HL-60 (cell line): ENCODE data around the gene PLA2G12A.

Experiments used
- DNase-seq, 2 experiments: peaks; one replicate each; pipeline ENCODE4 v3.0.0-alpha.2; 2010 to 2020; ENCODE audit warnings: low read depth in 1 of 2, low spot score in 1 of 2
- H3K27ac ChIP-seq: fragments of 250-450 bp; sonication (Bioruptor Pico); replicated peaks from 2 replicates; pipeline ENCODE4 v1.5.1; 2020; ENCODE audit warnings: mild to moderate bottlenecking, moderate library complexity
- H3K27me3 ChIP-seq: fragments of 250-450 bp; sonication (Bioruptor Pico); 2 replicates; pipeline ENCODE4 v1.5.1; 2021; ENCODE audit warnings: mild to moderate bottlenecking, moderate library complexity; ENCODE audit not compliant: insufficient read depth, poor library complexity, severe bottlenecking
- H3K4me3 ChIP-seq: replicated peaks from 2 replicates; pipeline ENCODE4 v1.5.1; 2011; ENCODE audit warnings: mild to moderate bottlenecking, control low read depth, low read length; ENCODE audit not compliant: insufficient read depth
- GABPA ChIP-seq: IDR thresholded peaks from 2 replicates; pipeline ENCODE4 v1.6.1; 2012; ENCODE audit warnings: low read depth
- POLR2AphosphoS5 ChIP-seq: IDR thresholded peaks from 2 replicates; pipeline ENCODE4 v1.6.1; 2012; ENCODE audit warnings: low read depth
- SPI1 ChIP-seq: IDR thresholded peaks from 2 replicates; pipeline ENCODE4 v1.6.1; 2012; ENCODE audit warnings: low read depth, mild to moderate bottlenecking, borderline replicate concordance
- TF ChIP-seq, protein P1 (sequence below): IDR thresholded peaks from 2 replicates; pipeline ENCODE4 v1.6.1; 2012; ENCODE audit warnings: low read depth; ENCODE audit not compliant: insufficient replicate concordance
- TF ChIP-seq, protein P2 (sequence below): IDR thresholded peaks from one replicate; pipeline ENCODE4 v1.5.1; 2011; ENCODE audit warnings: low read length, control low read depth, inconsistent platforms; ENCODE audit not compliant: insufficient read depth

The PLA2G12A gene

DNA sequence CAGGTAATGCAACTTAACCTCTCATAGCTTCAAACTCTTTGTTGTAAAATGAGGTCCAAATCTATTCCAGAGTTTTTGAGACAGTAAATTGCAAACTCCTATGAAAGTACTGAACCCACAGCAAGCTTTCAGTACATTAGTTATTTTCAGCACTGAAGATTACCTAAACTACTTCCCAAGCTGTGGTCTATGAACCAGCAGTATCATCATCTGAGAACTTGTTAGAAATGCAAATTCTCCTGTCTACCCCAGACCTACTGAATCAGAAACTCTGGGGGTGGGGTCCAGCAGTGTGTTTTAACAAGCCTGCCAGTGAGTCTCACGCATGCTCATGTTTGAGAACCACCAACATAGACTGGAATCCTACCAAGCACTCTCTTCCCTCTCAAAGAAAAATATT is 20.9 kb downstream of the PLA2G12A start:
- H3K27me3 ChIP-seq = no peaks in the 10 kb centered on the region
- no peak for DNase-seq
- H3K27ac ChIP-seq = no peak overlapping the region
- no peak overlapping the region for H3K4me3 ChIP-seq
- TF ChIP-seq, protein P1, sequence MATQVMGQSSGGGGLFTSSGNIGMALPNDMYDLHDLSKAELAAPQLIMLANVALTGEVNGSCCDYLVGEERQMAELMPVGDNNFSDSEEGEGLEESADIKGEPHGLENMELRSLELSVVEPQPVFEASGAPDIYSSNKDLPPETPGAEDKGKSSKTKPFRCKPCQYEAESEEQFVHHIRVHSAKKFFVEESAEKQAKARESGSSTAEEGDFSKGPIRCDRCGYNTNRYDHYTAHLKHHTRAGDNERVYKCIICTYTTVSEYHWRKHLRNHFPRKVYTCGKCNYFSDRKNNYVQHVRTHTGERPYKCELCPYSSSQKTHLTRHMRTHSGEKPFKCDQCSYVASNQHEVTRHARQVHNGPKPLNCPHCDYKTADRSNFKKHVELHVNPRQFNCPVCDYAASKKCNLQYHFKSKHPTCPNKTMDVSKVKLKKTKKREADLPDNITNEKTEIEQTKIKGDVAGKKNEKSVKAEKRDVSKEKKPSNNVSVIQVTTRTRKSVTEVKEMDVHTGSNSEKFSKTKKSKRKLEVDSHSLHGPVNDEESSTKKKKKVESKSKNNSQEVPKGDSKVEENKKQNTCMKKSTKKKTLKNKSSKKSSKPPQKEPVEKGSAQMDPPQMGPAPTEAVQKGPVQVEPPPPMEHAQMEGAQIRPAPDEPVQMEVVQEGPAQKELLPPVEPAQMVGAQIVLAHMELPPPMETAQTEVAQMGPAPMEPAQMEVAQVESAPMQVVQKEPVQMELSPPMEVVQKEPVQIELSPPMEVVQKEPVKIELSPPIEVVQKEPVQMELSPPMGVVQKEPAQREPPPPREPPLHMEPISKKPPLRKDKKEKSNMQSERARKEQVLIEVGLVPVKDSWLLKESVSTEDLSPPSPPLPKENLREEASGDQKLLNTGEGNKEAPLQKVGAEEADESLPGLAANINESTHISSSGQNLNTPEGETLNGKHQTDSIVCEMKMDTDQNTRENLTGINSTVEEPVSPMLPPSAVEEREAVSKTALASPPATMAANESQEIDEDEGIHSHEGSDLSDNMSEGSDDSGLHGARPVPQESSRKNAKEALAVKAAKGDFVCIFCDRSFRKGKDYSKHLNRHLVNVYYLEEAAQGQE = no peak
- no peak for TF ChIP-seq SPI1
- TF ChIP-seq, protein P2, sequence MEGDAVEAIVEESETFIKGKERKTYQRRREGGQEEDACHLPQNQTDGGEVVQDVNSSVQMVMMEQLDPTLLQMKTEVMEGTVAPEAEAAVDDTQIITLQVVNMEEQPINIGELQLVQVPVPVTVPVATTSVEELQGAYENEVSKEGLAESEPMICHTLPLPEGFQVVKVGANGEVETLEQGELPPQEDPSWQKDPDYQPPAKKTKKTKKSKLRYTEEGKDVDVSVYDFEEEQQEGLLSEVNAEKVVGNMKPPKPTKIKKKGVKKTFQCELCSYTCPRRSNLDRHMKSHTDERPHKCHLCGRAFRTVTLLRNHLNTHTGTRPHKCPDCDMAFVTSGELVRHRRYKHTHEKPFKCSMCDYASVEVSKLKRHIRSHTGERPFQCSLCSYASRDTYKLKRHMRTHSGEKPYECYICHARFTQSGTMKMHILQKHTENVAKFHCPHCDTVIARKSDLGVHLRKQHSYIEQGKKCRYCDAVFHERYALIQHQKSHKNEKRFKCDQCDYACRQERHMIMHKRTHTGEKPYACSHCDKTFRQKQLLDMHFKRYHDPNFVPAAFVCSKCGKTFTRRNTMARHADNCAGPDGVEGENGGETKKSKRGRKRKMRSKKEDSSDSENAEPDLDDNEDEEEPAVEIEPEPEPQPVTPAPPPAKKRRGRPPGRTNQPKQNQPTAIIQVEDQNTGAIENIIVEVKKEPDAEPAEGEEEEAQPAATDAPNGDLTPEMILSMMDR = no peak
- TF ChIP-seq POLR2AphosphoS5 = no peak
- TF ChIP-seq GABPA = no peak

DNA sequence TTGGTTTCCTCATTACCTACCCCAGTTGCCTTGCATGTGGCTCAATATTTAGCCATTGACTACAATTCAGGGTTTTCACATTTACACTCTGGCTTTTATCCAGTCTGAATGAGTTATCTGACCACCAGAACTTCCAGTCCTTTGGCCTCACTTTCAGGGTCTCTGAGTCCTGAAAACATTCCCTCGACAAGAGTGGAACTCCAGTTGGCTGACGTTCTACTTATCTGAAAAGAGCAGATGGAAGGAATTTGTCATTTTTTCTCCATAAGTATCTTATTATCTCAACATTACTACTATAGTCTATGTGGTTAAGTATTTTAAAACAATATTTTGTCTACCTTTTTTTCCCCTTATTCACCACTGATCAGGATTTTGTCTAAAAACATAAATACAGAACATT is 21.4 kb downstream of the PLA2G12A start:
- Histone ChIP-seq H3K27me3 (no peaks in the 10 kb centered on the region), H3K27ac (no peak overlapping the region), H3K4me3 (no peak overlapping the region)
- TF ChIP-seq SPI1 (no peak), GABPA (no peak), POLR2AphosphoS5 (no peak)
- TF ChIP-seq, protein P2 = no peak
- TF ChIP-seq, protein P1 = no peak
- DNase-seq = no peak

DNA sequence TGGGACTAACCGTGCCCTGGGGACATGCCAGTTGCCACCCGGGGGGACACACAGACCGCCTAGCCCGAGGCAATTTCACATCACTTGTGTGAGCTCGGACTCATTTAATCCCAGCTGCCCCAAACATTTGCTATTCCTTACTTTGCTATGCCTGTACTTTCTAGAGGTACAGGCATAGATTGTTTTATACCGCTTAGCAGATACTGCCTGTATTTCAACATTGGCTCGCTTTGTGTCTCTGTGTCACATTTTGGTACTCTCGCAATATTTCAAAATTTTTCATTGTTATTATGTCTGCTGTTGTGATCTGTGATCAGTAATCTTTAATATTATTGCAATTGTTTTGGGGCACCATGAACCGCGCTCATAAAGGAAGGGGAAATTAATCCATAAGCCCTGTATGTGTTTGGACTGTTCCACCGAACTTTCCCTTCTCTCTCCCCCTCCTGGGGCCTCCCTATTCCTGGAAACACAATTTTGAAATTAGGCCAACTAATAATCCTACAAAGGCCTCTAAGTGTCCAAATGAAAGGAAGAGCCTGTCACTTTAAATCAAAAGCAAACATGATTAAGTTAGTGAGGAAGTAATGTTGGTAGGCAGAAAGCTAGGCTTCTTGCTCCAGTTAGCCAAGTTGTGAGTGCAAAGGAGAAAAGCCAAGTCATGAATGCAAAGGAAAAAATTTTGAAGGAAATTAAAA is 26.1 kb downstream of the PLA2G12A start:
- peak overlapping the region; percentile 78 for H3K27ac ChIP-seq
- peak; percentile 7 to 10 for DNase-seq
- no peaks in the 10 kb centered on the region for H3K27me3 ChIP-seq
- peak overlapping the region; percentile 87 for H3K4me3 ChIP-seq
- TF ChIP-seq, protein P1 = no peak
- TF ChIP-seq SPI1 = peak; percentile 46; the same call in 1 of the 2 replicates
